GM12878 (cell line): ENCODE data around the gene ATL3. TPM values are rescaled to one million over a fixed set of nuclear protein-coding genes. Genes with fewer than 3 reads are reported as not detected.

Source experiments
- ATAC-seq: fragments of 200-7000 bp; cut with Tn5 transposase; 3 replicates; pipeline ENCODE4 v1.9.1; 2020; ENCODE audit warnings: mild to moderate bottlenecking, moderate library complexity
- BruUV-seq: library from RNA; stranded (reverse); fragments of 400-500 nt; replicated peaks from 2 replicates; lab custom pipeline; 2021; lab: Mats Ljungman, UMichigan
- CTCF ChIA-PET: fragments of 300-600 bp; sonication (Branson Sonifier 250); formaldehyde crosslinking; extraction: SDS; loops from one replicate; lab custom pipeline; 2021; ENCODE audit warnings: inconsistent platforms; lab: Yijun Ruan, JAX
- POLR2A ChIA-PET: fragments of 350-600 bp; formaldehyde crosslinking; extraction: SDS; loops from one replicate; lab custom pipeline; 2021; ENCODE audit warnings: inconsistent platforms; lab: Charles Lee
- RAD21 ChIA-PET: fragments of 300-600 bp; sonication (Branson Sonifier 250); formaldehyde crosslinking; loops from one replicate; lab custom pipeline; 2023; ENCODE audit warnings: antibody characterized with exemption; ENCODE audit not compliant: unreplicated experiment; lab: Charles Lee
- SMC1A ChIA-PET: fragments of 300-600 bp; sonication (Branson Sonifier 250); formaldehyde crosslinking; loops from one replicate; lab custom pipeline; 2023; ENCODE audit not compliant: unreplicated experiment, uncharacterized antibody; lab: Charles Lee
- DNase-seq: peaks from one replicate; pipeline ENCODE4 v3.0.0-alpha.2; 2011; ENCODE audit warnings: low read depth, low spot score
- FAIRE-seq: peaks from 3 replicates; lab custom pipeline; 2011; peaks lifted over from hg19 to GRCh38; lab: Jason Lieb, UNC
- H2AFZ ChIP-seq: 2 replicates; pipeline ENCODE4 v1.6.0; 2011; ENCODE audit warnings: low read depth, low read length, control low read depth; ENCODE audit not compliant: control insufficient read depth
- H3K27ac ChIP-seq: 2 replicates; pipeline ENCODE4 v1.5.1; 2011; ENCODE audit warnings: control low read depth; ENCODE audit not compliant: control insufficient read depth, insufficient read depth
- H3K27me3 ChIP-seq, 2 experiments: replicated peaks in 1 of 2; 2 replicates each; pipeline versions ENCODE4 v1.6.0 to v1.6.1; 2011; ENCODE audit warnings: low read length in 1 of 2; ENCODE audit not compliant: control insufficient read depth in 2 of 2, insufficient read depth in 2 of 2
- H3K36me3 ChIP-seq, 2 experiments: 2 replicates each; pipeline ENCODE4 v1.5.1; 2011; ENCODE audit warnings: low read length in 1 of 2; ENCODE audit not compliant: control insufficient read depth in 2 of 2, insufficient read depth in 2 of 2
- H3K4me1 ChIP-seq: 2 replicates; pipeline ENCODE4 v1.6.1; 2011; ENCODE audit warnings: mild to moderate bottlenecking, low read length, moderate library complexity, mixed read lengths; ENCODE audit not compliant: control insufficient read depth, insufficient read depth
- H3K4me2 ChIP-seq: 2 replicates; pipeline ENCODE4 v1.6.0; 2011; ENCODE audit warnings: control low read depth; ENCODE audit not compliant: control insufficient read depth, insufficient read depth
- H3K4me3 ChIP-seq: fragments of 200-600 bp; sonication (generic); 2 replicates; pipeline ENCODE4 v1.5.1; 2016
- H3K79me2 ChIP-seq: 2 replicates; pipeline ENCODE4 v1.6.0; 2011; ENCODE audit warnings: low read length; ENCODE audit not compliant: control insufficient read depth, insufficient read depth
- H3K9ac ChIP-seq: 2 replicates; pipeline ENCODE4 v1.8.0; 2011; ENCODE audit warnings: low read length, control low read depth, mixed read lengths; ENCODE audit not compliant: control insufficient read depth, insufficient read depth
- H3K9me3 ChIP-seq: replicated peaks from 3 replicates; pipeline ENCODE4 v1.5.1; 2011; ENCODE audit warnings: mild to moderate bottlenecking, low read length; ENCODE audit not compliant: control insufficient read depth, insufficient read depth
- H4K20me1 ChIP-seq: 2 replicates; pipeline ENCODE4 v1.6.0; 2011; ENCODE audit not compliant: control insufficient read depth, insufficient read depth
- CBX3 ChIP-seq: fragments of 200-600 bp; sonication (generic); IDR thresholded peaks from 2 replicates; pipeline ENCODE4 v1.6.1; 2016; ENCODE audit warnings: low read depth, borderline replicate concordance
- CUX1 ChIP-seq: IDR thresholded peaks from 2 replicates; pipeline ENCODE4 v1.6.1; 2012; ENCODE audit warnings: improper control_type of control experiment, low read depth, low read length; ENCODE audit not compliant: insufficient replicate concordance
- KLF5 ChIP-seq: fragments of 450-650 bp; IDR thresholded peaks from 2 replicates; pipeline ENCODE4 v1.6.1; 2014; ENCODE audit warnings: mild to moderate bottlenecking; ENCODE audit not compliant: partially characterized antibody
- ZBTB40 ChIP-seq: fragments of 450-650 bp; IDR thresholded peaks from 2 replicates; pipeline ENCODE4 v1.6.1; 2016; ENCODE audit warnings: mild to moderate bottlenecking, moderate library complexity, borderline replicate concordance
- ZNF207 ChIP-seq: fragments of 450-650 bp; IDR thresholded peaks from 2 replicates; pipeline ENCODE4 v1.6.1; 2014; ENCODE audit warnings: antibody characterized with exemption, mild to moderate bottlenecking, borderline replicate concordance
- WGBS: methylation state at CpG from one replicate; pipeline ENCODE4 v1.1.6; 2016; ENCODE audit warnings: low lambda C conversion rate; ENCODE audit not compliant: insufficient replicate concordance, insufficient coverage; ENCODE audit errors: missing lambda C conversion rate; 5-methylcytosine and 5-hydroxymethylcytosine counted together
- in situ Hi-C: fragments of 300-500 bp; cut with MboI; formaldehyde crosslinking; loops from 9 replicates; pipeline ENCODE4 v1.14.3; 2018; ENCODE audit warnings: mixed read lengths
- intact Hi-C: fragments of 100-400 bp; cut with micrococcal nuclease; formaldehyde crosslinking; loops from one replicate; pipeline ENCODE4 v1.14.2; 2022; ENCODE audit not compliant: unreplicated experiment
- polyA plus RNA-seq, 11 experiments: library from polyadenylated mRNA; depleted of rRNA in 4 of 11; unstranded in 6 of 11; stranded (reverse) in 5 of 11; fragments of >200 nt; fragmentation: Nextera tagmentation in 4 of 11; fragmentation: Illumina TruSeq in 1 of 11; extraction: Ambion mirVana in 4 of 11; extraction: Trizol in 1 of 11; gene quantifications; 1 replicate in 1 of 11; 2 replicates in 10 of 11; pipeline versions ENCODE4 v1.2.1 to v1.2.3, GENCODE V29; 2011 to 2016; ENCODE audit warnings: inconsistent platforms in 2 of 11, missing spikeins in 2 of 11, low read depth in 1 of 11
- total RNA-seq, 4 experiments: library from RNA; depleted of rRNA in 3 of 4; stranded (reverse); fragments of >200 nt in 3 of 4; fragmentation: Illumina TruSeq in 1 of 4; extraction: Trizol in 1 of 4; gene quantifications; 2 replicates each; pipeline versions ENCODE4 v1.2.1 to v1.2.3, GENCODE V29; 2013 to 2021
- TF ChIP-seq, protein P1 (sequence below): fragments of 450-650 bp; formaldehyde crosslinking; IDR thresholded peaks from 2 replicates; pipeline ENCODE4 v1.5.0; 2022; ENCODE audit warnings: mild to moderate bottlenecking, missing genetic modification characterization

ATL3 gene
- total and polyA plus RNA-seq, 10 of the 15 experiments (the other 5 are each of a cell fraction or from before 2014, with no cell fraction given) = 12.0 to 36.0 (median 21.5) TPM

DNA sequence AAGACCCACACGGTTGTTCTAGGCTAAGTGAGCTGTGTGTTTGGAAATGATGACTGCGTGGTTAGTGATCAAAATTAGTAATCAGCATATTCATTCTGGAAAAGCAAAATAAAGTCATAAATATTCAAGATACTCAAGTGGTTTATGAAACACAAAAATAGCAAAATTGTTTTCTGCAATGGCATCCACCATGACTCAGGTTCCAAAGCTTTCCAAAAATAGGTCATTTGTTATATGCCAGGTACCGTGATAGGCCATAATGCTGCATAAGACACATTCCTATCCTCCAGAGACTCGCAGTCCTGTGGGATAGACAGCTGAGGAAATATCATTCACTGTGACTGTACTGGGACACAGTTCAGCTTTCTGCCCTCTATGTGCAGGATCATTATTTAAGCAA is 2.4 kb upstream of the ATL3 start:
- SMC1A ChIA-PET = interaction anchor here (0.6 to 1.4 kb wide), 5 partner anchors 9 to 44 kb away, joined by 3 to 4 read pairs (median 3); no protein-coding TSS in a partner anchor
- POLR2A ChIA-PET = interaction anchor here (1.0 to 1.7 kb wide), 2 partner anchors 9 to 13 kb away, joined by 3 to 10 read pairs; partner anchors contain the start of gene RTN3
- CTCF ChIA-PET = interaction anchor here (1.2 to 6.2 kb wide), 5 partner anchors 8 to 195 kb away, joined by 3 to 70 read pairs (median 5); partner anchors contain the start of gene RTN3
- H3K9me3 ChIP-seq = no peaks in the 10 kb centered on the region
- peaks cover 25% of the 10 kb centered on the region for H3K79me2 ChIP-seq
- H2AFZ ChIP-seq = no peak overlapping the region
- no peak for FAIRE-seq
- no peak overlapping the region for H3K27ac ChIP-seq
- in situ Hi-C loops (no loop called here), intact Hi-C loops (loop anchor here (5.0 kb wide), 1 partner anchor 629 kb away; the partner anchor contains the start of gene CATSPERZ)
- no peaks in the 10 kb centered on the region for H3K27me3 ChIP-seq
- no peak for DNase-seq
- H3K9ac ChIP-seq = no peak overlapping the region
- no peak overlapping the region for H3K4me2 ChIP-seq
- WGBS = 12% methylated on average over 4 of the region's 4 CpGs
- BruUV-seq = no TSS peak
- no peak for ATAC-seq
- RAD21 ChIA-PET = interaction anchor here (1.1 to 1.3 kb wide), 2 partner anchors 7 to 65 kb away, joined by 3 to 6 read pairs; partner anchors contain the start of gene RTN3
- H3K4me3 ChIP-seq = no peak overlapping the region
- no peaks in the 10 kb centered on the region for H3K36me3 ChIP-seq
- H4K20me1 ChIP-seq = no peaks in the 10 kb centered on the region
- H3K4me1 ChIP-seq = peaks cover 5% of the 10 kb centered on the region
- TF ChIP-seq ZBTB40 (no peak), CUX1 (no peak), KLF5 (no peak), ZNF207 (no peak), CBX3 (no peak)
- TF ChIP-seq, protein P1, sequence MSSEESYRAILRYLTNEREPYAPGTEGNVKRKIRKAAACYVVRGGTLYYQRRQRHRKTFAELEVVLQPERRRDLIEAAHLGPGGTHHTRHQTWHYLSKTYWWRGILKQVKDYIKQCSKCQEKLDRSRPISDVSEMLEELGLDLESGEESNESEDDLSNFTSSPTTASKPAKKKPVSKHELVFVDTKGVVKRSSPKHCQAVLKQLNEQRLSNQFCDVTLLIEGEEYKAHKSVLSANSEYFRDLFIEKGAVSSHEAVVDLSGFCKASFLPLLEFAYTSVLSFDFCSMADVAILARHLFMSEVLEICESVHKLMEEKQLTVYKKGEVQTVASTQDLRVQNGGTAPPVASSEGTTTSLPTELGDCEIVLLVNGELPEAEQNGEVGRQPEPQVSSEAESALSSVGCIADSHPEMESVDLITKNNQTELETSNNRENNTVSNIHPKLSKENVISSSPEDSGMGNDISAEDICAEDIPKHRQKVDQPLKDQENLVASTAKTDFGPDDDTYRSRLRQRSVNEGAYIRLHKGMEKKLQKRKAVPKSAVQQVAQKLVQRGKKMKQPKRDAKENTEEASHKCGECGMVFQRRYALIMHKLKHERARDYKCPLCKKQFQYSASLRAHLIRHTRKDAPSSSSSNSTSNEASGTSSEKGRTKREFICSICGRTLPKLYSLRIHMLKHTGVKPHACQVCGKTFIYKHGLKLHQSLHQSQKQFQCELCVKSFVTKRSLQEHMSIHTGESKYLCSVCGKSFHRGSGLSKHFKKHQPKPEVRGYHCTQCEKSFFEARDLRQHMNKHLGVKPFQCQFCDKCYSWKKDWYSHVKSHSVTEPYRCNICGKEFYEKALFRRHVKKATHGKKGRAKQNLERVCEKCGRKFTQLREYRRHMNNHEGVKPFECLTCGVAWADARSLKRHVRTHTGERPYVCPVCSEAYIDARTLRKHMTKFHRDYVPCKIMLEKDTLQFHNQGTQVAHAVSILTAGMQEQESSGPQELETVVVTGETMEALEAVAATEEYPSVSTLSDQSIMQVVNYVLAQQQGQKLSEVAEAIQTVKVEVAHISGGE (CRISPR knock-in tag) = no peak
